G401.6 (cell line): ENCODE results near the gene DNAJB8.

Source experiments
- FAIRE-seq: peaks from 2 replicates; lab custom pipeline; 2012; peaks lifted over from hg19 to GRCh38; lab: Jason Lieb, UNC

The DNAJB8 gene

DNA sequence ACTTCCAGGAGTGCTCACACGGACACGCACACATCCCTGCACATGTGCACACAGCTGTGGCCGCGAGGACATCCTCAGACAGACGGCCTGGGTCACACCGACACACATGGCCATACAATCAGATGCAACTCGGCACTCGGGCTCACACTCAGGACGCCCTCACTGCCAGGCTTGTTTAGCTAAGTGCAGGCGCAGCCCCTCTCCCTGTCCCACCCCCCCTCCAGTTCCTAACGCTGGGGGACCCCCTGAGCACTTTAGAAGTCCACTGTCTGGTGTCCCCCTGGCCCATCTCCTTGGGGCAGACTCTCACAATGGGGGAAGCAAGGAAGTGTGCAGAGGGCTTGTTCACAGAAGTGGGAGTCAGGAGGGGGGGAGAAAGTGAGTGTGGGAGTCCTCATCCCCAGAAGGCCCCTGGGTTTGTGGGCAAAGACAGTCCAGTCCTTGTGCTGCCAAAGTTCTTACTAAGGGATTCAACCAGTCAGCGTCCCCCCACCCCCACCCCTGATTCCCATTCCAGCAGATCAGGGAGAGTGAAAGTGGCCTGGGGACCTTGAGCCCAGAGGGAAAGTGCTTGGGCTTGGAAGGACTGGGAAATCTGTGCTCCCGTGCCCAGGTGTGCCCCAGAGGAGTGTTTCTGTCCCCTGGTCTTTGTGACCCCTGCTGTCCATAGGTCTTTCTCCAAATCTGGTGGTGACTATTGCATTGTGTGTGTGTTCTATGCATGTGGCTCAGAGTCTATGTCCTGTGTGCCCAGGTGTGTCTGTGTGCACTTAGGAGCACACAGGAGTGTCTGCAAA is 27.1 kb upstream of the DNAJB8 start:
- no peak for FAIRE-seq

- FAIRE-seq = no peak
Measured at GRCh38 chr3:128492671-128493569, 26.2 kb upstream of the DNAJB8 start, which contains the start of gene GATA2. Gene GATA2 (minus strand): TSS chr3:128493201. CDS start chr3:128487031, 6,170 bp downstream.

DNA sequence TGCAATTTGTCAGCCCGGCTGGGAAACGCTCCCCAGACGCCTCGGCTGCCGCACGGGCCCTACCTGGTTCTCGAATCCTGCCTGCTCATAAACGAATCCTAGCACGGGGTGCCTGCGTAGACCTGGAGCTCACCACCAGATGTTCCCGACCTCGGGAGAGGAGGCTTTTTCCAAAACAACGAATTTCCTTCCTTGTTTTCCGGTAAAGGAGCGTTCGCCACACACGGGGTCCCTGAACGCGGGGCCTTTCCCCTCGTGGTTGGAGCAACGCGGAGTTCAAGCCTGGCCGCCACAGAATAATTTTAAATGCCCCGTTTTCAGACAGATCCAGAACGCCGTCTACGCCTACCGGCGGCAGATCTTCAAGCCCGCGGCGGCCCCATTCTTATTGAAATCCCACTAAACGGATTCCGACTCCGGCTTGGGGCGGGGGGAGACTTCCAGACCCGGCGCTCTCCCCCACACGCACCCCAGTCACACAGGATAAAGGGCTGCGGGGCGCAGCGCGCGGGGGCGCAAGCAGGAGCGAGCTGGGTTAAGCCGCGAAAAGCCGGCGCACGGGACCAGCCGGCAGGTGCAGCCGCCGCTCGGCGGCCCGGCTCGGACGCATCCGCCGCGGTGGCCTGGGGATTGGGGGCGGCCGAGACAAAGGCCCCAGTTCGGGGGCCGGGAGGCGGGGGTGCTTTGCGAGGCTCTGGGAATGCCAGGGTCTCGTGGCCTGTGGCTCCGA is 25.4 kb upstream of the DNAJB8 start:
- FAIRE-seq = no peak

GRCh38 chr3:128491691-128491940 is 24.9 kb upstream of the DNAJB8 start:
- FAIRE-seq = no peak

DNA sequence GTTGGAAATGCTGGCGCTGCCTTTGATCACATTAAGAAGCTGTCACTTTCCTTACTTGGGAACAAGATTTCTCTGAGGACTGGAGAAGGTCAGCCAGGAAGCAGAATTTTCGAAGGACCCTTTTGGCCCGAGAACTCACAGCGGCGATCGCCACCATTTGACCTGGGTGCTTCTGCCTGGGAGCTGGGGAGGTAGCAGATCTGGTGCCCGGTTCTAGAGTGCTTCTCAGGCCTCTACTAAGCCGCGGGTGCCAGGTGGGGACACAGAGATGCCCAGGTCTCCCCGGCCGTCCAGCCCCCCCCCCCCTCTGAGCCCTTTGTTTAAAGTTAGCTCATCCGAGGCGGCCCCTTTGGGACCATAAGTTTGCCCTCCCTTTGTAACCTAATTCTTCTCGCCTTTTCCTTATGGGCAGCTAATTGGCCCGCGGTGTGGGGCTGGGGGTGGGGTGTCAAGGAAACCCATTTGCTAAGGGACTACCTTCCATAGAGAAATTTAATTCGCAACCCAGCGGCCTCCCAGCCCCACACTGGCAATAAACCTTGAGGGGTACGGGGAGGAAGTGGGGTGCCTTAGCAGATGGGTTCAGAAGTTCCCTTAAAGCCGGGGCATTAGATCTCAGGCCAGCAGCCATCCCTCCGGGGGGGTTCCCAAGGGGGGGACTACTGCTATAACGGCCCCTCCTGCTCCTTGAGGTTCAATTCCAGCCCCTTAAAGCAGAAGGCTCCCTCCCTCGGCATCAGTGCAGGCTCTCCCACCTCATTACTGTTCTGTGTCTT is 24.4 kb upstream of the DNAJB8 start:
- FAIRE-seq = no peak

DNA sequence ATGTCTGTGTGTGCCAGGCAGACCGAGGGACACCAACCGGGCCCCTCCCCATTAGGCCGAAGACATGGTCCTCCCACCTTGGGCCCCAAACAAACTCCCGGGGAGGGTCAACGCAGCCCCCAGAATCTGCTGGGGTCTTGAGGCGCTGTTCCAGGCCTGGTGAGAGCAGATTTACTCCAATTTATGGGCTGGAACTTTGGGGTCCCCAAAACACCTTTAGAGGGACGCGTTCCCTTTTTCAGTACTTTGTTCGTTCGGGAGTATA is 23.9 kb upstream of the DNAJB8 start:
- no peak for FAIRE-seq

GRCh38 chr3:128489927-128490649 is 23.4 kb upstream of the DNAJB8 start:
- FAIRE-seq = no peak

DNA sequence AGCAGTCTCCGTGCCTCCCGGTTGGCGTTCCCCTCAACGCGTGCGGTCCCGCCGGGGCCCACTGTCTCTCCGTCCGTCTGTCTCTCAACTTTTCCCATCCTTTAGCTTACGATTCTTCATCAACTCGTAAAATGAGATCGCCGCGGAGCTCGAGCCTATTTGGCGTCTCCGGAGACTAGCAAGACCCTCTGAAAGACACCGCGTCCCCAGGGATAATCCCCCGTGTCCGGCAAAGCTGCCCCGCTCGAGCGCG is 22.9 kb upstream of the DNAJB8 start:
- FAIRE-seq = no peak

GRCh38 chr3:128488991-128489673 is 22.4 kb upstream of the DNAJB8 start:
- peak; percentile 25 for FAIRE-seq

DNA sequence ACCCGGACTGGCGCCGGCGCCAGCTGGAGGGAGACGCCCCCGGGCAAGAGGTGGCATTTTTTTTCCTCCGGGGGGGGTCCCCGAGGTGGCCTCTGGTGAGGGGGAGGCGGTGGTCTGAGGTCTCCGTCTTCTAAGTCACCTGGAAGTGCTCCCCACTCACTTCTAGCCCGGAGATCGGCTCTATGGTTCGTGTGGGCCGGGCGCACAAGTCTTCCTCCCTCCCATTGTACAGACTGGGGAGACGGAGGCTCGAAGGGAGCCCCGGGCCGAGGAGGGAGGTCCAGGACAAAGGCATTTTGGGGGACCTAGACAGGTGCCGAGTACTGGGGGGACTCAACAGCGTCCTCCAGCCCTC is 21.9 kb upstream of the DNAJB8 start:
- FAIRE-seq = no peak

DNA sequence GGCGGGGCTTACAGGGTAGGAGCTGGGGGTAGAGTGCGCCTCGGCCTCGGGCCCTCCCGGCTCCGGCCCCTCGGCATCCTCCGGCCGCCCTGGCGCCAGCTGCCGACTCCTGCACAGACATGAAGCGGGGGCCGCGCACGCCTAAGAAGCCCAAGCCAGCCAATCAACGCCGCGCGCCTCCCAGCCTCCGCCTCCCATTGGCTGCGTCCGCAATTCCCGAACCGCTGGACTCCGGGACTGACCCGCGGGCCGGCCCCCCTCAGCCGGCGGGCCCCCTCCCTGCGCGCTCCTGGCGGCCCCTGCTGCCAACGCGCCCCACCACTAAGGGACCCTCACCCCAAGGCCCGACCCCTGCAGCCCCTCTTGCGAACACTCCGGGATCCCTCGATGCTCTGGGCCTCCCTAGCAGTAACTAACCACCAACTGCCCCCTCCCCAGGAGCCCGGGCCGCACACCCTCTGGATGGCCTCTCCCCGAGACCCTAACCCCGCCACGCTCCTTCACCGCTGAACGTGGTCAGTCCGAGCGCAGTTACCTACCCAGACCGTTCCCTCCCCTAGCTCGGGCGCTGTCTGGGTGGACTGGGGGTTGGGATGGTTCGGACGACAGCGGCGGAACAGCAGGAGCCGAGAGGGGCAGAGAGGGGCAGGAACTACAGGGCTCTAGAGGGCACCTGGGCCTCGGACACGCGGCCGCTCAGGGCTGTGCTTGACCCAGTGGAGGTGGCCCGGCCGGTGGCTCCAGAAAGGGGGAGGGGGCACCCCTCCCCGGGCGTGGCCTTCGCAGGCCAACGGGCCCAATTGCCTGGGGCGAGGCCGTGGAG is 21.3 kb upstream of the DNAJB8 start:
- FAIRE-seq = peak; percentile 40

DNA sequence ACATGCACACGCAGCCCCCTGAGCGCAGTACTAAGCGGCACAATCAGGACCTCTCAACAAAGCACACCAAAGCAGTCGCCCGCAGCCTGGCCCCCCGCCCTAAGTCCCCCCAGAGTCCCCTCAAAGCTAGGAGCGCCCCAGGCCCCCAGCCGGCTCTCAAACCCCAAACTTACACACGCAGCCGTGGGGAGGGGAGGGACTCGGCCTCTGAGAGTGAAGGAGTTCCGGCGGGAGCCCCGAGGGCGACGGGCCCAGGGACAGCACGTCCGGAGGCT is 20.8 kb upstream of the DNAJB8 start:
- FAIRE-seq = no peak

- no peak for FAIRE-seq
Measured at GRCh38 chr3:128486681-128487537, 20.2 kb upstream of the DNAJB8 start.

DNA sequence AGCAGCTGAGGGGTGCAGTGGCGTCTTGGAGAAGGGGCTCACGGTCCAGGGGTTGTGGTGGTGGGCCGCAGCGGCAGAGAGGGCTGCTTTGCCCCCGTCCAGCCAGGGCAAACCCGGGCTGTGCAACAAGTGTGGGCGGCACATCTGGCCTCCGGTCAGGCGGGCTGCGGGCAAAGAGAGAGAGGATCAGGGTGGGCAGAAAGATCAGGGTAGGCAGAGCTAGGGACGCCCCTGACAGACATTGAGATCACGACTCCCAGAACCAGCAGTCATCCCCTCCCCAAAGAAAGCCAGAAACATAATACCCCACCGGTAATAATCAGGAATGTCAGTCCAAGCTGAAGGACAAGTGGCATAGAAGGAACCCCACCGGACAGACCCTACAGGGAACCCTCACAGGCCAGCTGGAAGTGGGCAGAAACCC is 19.5 kb upstream of the DNAJB8 start:
- no peak for FAIRE-seq

GRCh38 chr3:128485282-128486204 is 18.9 kb upstream of the DNAJB8 start:
- FAIRE-seq = no peak

DNA sequence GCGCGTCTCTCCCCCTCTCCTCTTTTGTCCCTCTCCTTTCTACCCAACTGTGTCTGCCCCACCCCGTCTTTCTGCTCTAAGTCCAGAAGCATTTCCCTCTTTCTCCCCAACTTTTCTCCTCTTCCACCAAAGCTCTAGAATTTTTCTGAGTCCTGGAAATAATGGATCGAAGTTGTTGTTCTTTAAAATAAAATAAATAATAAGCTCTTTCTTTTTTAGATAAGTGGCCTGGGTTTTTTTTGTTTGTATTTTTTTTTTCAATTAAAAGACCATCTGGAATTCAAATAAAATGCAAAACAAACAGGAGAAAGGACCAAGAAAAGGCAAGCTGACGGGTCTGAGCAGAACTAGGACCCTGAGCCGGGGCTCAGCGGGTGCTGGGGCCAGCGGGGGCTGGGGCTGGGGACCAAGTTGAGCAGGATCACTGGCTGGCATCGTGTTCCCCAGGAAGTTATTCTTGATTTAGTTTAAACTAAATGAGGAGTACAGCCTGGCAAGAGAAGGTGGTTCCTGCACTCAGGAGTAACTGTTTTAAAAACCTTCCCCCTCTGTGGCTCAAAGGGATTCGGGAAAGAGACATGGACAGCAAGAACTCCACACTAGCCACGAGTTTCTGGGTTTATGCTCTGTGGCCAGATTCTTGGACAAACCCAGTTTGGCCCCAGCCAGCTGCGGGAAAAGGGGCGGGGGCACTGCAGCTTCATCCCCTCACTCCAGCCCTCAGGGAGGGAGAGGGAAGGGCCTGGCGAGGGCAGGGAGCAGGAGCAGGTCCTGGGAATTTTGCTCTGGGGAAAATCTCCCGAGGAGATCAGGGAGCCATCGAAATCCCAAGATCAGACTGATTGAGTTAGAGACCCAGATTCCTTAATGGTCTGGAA is 18.0 kb upstream of the DNAJB8 start:
- FAIRE-seq = no peak

DNA sequence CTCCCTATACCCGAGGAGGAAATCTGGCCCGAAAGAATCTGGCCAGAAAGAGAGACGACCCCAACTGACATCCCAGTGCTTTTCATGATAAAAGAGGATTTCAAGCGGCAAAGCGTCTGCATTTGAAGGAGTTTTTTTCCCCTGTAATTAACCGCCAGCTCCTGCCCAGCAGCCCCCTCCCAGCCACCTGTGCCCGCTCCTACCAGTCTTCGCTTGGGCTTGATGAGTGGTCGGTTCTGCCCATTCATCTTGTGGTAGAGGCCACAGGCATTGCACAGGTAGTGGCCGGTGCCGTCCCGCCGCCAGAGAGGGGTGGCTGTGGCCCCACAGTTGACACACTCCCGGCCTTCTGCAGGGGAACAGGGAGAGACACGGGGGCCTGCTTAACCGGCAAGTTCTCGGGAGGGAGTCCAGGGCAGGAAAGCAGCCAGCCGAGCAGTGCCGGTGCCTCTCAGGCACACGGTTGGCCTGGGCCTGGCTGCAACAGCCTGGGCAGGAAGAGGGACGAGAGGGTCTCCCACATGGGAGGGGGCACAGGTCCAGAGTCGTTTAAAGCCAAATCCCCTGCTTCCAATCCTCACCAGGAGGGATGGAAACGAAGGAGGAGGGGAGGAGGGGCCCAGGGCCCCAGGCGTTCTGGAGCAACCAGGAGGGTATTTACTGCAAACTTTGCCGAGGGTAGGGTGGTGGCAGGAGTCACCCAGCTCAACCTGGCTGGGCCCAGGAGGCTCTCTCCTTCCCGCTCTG is 17.1 kb upstream of the DNAJB8 start:
- no peak for FAIRE-seq
